Endothelial cell of umbilical vein (primary cell): Measurements from ENCODE around the gene CNKSR1. TPM values are rescaled to one million over a fixed set of nuclear protein-coding genes. Genes with fewer than 3 reads are reported as not detected.

ENCODE experiments used
- BruUV-seq: library from RNA; stranded (reverse); fragments of 400-500 nt; replicated peaks from 2 replicates; lab custom pipeline; 2021; lab: Mats Ljungman, UMichigan
- CTCF ChIA-PET: fragments of 300-600, 350-600 bp; sonication (Branson Sonifier 250); formaldehyde crosslinking; loops from one replicate; lab custom pipeline; 2021; ENCODE audit warnings: antibody characterized with exemption, inconsistent platforms; lab: Charles Lee
- POLR2A ChIA-PET: fragments of 300-600, 350-600 bp; sonication (Branson Sonifier 250); formaldehyde crosslinking; loops from one replicate; lab custom pipeline; 2021; ENCODE audit warnings: antibody characterized with exemption, inconsistent platforms; lab: Charles Lee
- DNase-seq: peaks from one replicate; pipeline ENCODE4 v3.0.0-alpha.2; 2011; ENCODE audit warnings: low read depth, low spot score
- FAIRE-seq: peaks from 2 replicates; lab custom pipeline; 2011; peaks lifted over from hg19 to GRCh38; lab: Jason Lieb, UNC
- H2AFZ ChIP-seq: 2 replicates; pipeline ENCODE4 v1.6.0; 2012; ENCODE audit warnings: low read depth, low read length, control low read depth, inconsistent platforms
- H3K27ac ChIP-seq: 2 replicates; pipeline ENCODE4 v1.5.1; 2011; ENCODE audit warnings: low read depth, mild to moderate bottlenecking, control low read depth, low read length, moderate library complexity; ENCODE audit not compliant: insufficient read depth
- H3K27me3 ChIP-seq, 2 experiments: 2 replicates each; pipeline versions ENCODE4 v1.6.0 to v1.6.1; 2011; ENCODE audit warnings: low read length in 2 of 2, mixed read lengths in 1 of 2; ENCODE audit not compliant: control insufficient read depth in 2 of 2, insufficient read depth in 2 of 2
- H3K36me3 ChIP-seq, 2 experiments: 2 replicates in 1 of 2; 3 replicates in 1 of 2; pipeline ENCODE4 v1.5.1; 2011; ENCODE audit warnings: low read length in 2 of 2, mild to moderate bottlenecking in 1 of 2, moderate library complexity in 1 of 2; ENCODE audit not compliant: control insufficient read depth in 2 of 2, insufficient read depth in 2 of 2; ENCODE audit errors: extremely low read depth in 1 of 2
- H3K4me1 ChIP-seq: 3 replicates; pipeline ENCODE4 v1.5.1; 2011; ENCODE audit warnings: mild to moderate bottlenecking, low read length; ENCODE audit not compliant: control insufficient read depth, insufficient read depth; ENCODE audit errors: extremely low read depth
- H3K4me2 ChIP-seq: 2 replicates; pipeline ENCODE4 v1.6.1; 2011; ENCODE audit warnings: low read length, control low read depth, mixed read lengths; ENCODE audit not compliant: insufficient read depth
- H3K4me3 ChIP-seq, 3 experiments: fragments of 200-600 bp in 1 of 3; sonication (generic), shearing (Covaris generic) in 1 of 3; replicated peaks in 1 of 3; 2 replicates each; pipeline ENCODE4 v1.5.1; 2011 to 2016; ENCODE audit warnings: control low read depth in 3 of 3, low read length in 3 of 3, mild to moderate bottlenecking in 2 of 3, inconsistent platforms in 1 of 3, low read depth in 1 of 3, moderate library complexity in 1 of 3; ENCODE audit not compliant: insufficient read depth in 1 of 3
- H3K79me2 ChIP-seq: 2 replicates; pipeline ENCODE4 v1.6.0; 2012; ENCODE audit warnings: low read length, inconsistent platforms; ENCODE audit not compliant: control insufficient read depth, insufficient read depth
- H3K9ac ChIP-seq: replicated peaks from 2 replicates; pipeline ENCODE3; 2011; ENCODE audit warnings: low read length, control low read depth; ENCODE audit not compliant: insufficient read depth; ENCODE audit errors: extremely low read depth
- H3K9me1 ChIP-seq: replicated peaks from 3 replicates; pipeline ENCODE4 v1.6.0; 2011; ENCODE audit warnings: mild to moderate bottlenecking, low read length; ENCODE audit not compliant: control insufficient read depth, insufficient read depth; ENCODE audit errors: extremely low read depth
- H3K9me3 ChIP-seq: replicated peaks from 2 replicates; pipeline ENCODE4 v1.5.1; 2012; ENCODE audit warnings: low read length, inconsistent platforms; ENCODE audit not compliant: control insufficient read depth, insufficient read depth
- H4K20me1 ChIP-seq: replicated peaks from 2 replicates; pipeline ENCODE3; 2011; ENCODE audit warnings: mild to moderate bottlenecking, low read length; ENCODE audit not compliant: control insufficient read depth, insufficient read depth; ENCODE audit errors: extremely low read depth
- EZH2 ChIP-seq: IDR thresholded peaks from 2 replicates; pipeline ENCODE4 v1.6.1; 2012; ENCODE audit warnings: borderline replicate concordance, low read depth, mild to moderate bottlenecking, moderate library complexity, low read length, inconsistent platforms; ENCODE audit not compliant: severe bottlenecking
- FOS ChIP-seq: IDR thresholded peaks from 2 replicates; pipeline ENCODE4 v1.6.1; 2011; ENCODE audit warnings: mild to moderate bottlenecking, low read length, moderate library complexity, borderline replicate concordance; ENCODE audit not compliant: insufficient read depth
- GATA2 ChIP-seq: IDR thresholded peaks from 2 replicates; pipeline ENCODE4 v1.7.0; 2011; ENCODE audit warnings: low read depth, mild to moderate bottlenecking, moderate library complexity, mixed read lengths, low read length; ENCODE audit not compliant: insufficient read length, insufficient read depth
- JUN ChIP-seq: IDR thresholded peaks from 2 replicates; pipeline ENCODE4 v1.6.1; 2011; ENCODE audit warnings: borderline replicate concordance, low read depth; ENCODE audit not compliant: insufficient read length, insufficient read depth
- MYC ChIP-seq: IDR thresholded peaks from one replicate; pipeline ENCODE4 v1.6.1; 2011; ENCODE audit warnings: mild to moderate bottlenecking, low read depth, low read length
- POLR2A ChIP-seq: IDR thresholded peaks from 2 replicates; pipeline ENCODE4 v1.6.1; 2012; ENCODE audit warnings: low read depth, mild to moderate bottlenecking, control low read depth, low read length
- POLR2AphosphoS5 ChIP-seq: IDR thresholded peaks from 2 replicates; pipeline ENCODE4 v1.6.1; 2012; ENCODE audit warnings: low read depth, mild to moderate bottlenecking, control low read depth, low read length, moderate library complexity; ENCODE audit not compliant: insufficient read depth
- dilution Hi-C: fragments of 300-500 bp; cut with MboI; formaldehyde crosslinking; loops from one replicate; pipeline ENCODE4 v1.15.0; 2019; ENCODE audit warnings: low sequenced_read_pairs; ENCODE audit not compliant: extremely low pct_ligation_motif_present
- intact Hi-C: fragments of 100-400 bp; cut with micrococcal nuclease; formaldehyde crosslinking; loops from one replicate; pipeline ENCODE4 v1.10.0; 2022
- polyA plus RNA-seq, 4 experiments: library from polyadenylated mRNA; depleted of rRNA in 3 of 4; stranded (reverse) in 3 of 4; unstranded in 1 of 4; fragments of >200 nt; gene quantifications; 2 replicates each; pipeline versions ENCODE4 v1.2.1 to v1.2.3, GENCODE V29; 2011 to 2012; ENCODE audit warnings: missing spikeins in 1 of 4
- total RNA-seq: library from RNA; stranded (reverse); gene quantifications from 2 replicates; pipeline ENCODE4 v1.2.3, GENCODE V29; 2021
- TF ChIP-seq, protein P1 (sequence below), 2 donors: IDR thresholded peaks; 1 replicate in 1 of 2; 2 replicates in 1 of 2; pipeline ENCODE4 v1.5.1; 2011; ENCODE audit warnings: low read length in 2 of 2, mild to moderate bottlenecking in 2 of 2, moderate library complexity in 2 of 2, control low read depth in 1 of 2, inconsistent platforms in 1 of 2, low read depth in 1 of 2; ENCODE audit not compliant: insufficient read depth in 1 of 2; ENCODE audit errors: extremely low read depth in 1 of 2
- TF ChIP-seq, protein P2 (sequence below): IDR thresholded peaks from 2 replicates; pipeline ENCODE4 v1.6.1; 2011; ENCODE audit not compliant: insufficient read depth, insufficient read length

CNKSR1 gene
- total and polyA plus RNA-seq, 2 donors (not counting 3 experiments of a cell fraction or from before 2014, with no cell fraction given), result 0.22 TPM; not detected in 1

DNA sequence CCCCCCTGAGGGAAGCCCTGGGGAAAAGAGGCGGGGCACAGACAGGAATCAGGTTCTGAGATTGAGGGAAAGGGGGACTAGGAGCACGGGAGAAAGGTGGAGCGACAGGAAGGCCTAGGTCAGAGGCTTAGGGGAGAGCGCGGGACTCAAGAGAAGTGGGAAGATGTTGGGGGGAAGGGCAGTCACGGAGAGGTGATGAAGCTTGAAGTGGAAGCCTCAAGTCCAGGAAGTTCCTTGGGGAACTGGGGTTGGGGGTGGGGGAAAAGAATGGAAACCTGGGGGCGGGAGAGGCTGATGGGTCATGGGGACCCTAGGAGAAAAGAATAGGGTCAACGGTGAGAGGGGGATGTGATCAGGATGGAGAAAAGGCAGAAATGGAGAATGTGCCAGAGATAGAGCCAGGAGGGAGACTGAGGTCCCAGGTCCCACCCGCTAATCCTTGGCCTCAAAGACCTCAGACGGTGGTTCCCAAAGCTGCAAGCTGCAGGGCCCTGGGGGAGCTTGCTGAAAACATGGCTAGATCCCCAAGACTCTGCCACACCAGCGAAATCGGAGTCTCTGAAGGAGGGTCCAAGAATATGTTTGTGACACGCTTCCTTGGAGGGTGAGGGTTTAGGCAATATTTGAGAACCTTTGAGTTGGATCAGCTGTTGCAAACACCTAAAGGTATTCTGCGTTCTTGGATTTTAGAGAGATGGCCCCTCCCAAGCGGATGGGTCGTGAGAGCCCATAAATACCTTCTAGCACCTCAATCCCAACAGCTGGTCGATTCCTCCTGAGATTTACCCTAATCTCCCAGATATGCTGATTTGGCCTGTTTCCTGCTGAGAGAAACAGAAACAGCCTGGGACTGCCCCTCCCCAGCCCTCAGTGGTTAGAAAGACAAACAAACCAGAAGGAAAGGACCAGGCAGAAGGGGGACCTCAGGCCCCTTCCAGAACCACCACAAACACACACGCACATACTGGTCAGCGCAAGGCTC is 12.1 kb upstream of the CNKSR1 start:
- H3K4me3 ChIP-seq, result no peak overlapping the region
- BruUV-seq, result no TSS peak
- no peaks in the 10 kb centered on the region for H4K20me1 ChIP-seq
- H3K9ac ChIP-seq, result no peak overlapping the region
- peaks cover 0 to 4% of the 10 kb centered on the region in 2 experiments for H3K36me3 ChIP-seq
- H2AFZ ChIP-seq, result peak overlapping the region; percentile 77
- no peaks in the 10 kb centered on the region for H3K9me3 ChIP-seq
- ChIA-PET CTCF (interaction anchor here (0.8 to 2.1 kb wide), 7 partner anchors 8 to 157 kb away, joined by 3 to 7 read pairs (median 4); partner anchors contain the start of gene CEP85), POLR2A (no interaction called here)
- TF ChIP-seq POLR2A (no peak), GATA2 (no peak), EZH2 (no peak), FOS (no peak), JUN (no peak), MYC (no peak), POLR2AphosphoS5 (no peak)
- TF ChIP-seq, protein P1, sequence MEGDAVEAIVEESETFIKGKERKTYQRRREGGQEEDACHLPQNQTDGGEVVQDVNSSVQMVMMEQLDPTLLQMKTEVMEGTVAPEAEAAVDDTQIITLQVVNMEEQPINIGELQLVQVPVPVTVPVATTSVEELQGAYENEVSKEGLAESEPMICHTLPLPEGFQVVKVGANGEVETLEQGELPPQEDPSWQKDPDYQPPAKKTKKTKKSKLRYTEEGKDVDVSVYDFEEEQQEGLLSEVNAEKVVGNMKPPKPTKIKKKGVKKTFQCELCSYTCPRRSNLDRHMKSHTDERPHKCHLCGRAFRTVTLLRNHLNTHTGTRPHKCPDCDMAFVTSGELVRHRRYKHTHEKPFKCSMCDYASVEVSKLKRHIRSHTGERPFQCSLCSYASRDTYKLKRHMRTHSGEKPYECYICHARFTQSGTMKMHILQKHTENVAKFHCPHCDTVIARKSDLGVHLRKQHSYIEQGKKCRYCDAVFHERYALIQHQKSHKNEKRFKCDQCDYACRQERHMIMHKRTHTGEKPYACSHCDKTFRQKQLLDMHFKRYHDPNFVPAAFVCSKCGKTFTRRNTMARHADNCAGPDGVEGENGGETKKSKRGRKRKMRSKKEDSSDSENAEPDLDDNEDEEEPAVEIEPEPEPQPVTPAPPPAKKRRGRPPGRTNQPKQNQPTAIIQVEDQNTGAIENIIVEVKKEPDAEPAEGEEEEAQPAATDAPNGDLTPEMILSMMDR (IDR thresholded peaks at IDR 0.05; ENCODE audit: extremely low read depth in 1 of 2, insufficient read depth in 1 of 2, low read depth in 1 of 2, low read length in 2 of 2), result no peak
- TF ChIP-seq, protein P2, sequence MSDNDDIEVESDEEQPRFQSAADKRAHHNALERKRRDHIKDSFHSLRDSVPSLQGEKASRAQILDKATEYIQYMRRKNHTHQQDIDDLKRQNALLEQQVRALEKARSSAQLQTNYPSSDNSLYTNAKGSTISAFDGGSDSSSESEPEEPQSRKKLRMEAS, result no peak
- H3K9me1 ChIP-seq, result no peaks in the 10 kb centered on the region
- DNase-seq (no peak), FAIRE-seq (no peak)
- H3K79me2 ChIP-seq, result no peaks in the 10 kb centered on the region
- H3K27ac ChIP-seq, result no peak overlapping the region
- dilution Hi-C loops, result no loop called here
- peaks cover 13% of the 10 kb centered on the region for H3K4me1 ChIP-seq
- H3K4me2 ChIP-seq, result no peak overlapping the region
- intact Hi-C loops, result loop anchor here (1.0 kb wide), 2 partner anchors 60 to 129 kb away; no protein-coding TSS in a partner anchor
- H3K27me3 ChIP-seq, result no peaks in the 10 kb centered on the region
